Spleen (tissue), 7 donors: ENCODE measurements around the gene SLC66A1.

Experiments used
- CTCF ChIP-seq, 11 experiments: fragments of 200-600 bp in 7 of 11; fragments of 450-650 bp in 4 of 11; sonication (generic) in 4 of 11; IDR thresholded peaks in 8 of 11; conservative IDR thresholded peaks in 3 of 11; 1 replicate in 7 of 11; 2 replicates in 4 of 11; pipeline versions ENCODE4 v1.4.0 to v1.8.0; 2016 to 2021; ENCODE audit warnings: antibody characterized with exemption in 11 of 11, inconsistent platforms in 4 of 11, mild to moderate bottlenecking in 1 of 11
- POLR2A ChIP-seq, 3 donors: fragments of 450-650 bp; IDR thresholded peaks; one replicate each; pipeline ENCODE4 v1.5.1; 2017; ENCODE audit warnings: antibody characterized with exemption in 3 of 3, mild to moderate bottlenecking in 1 of 3
- POLR2AphosphoS5 ChIP-seq, 3 donors: sonication (generic); formaldehyde crosslinking; IDR thresholded peaks; one replicate each; pipeline ENCODE4 v1.5.1; 2017; ENCODE audit warnings: antibody characterized with exemption in 3 of 3
- donor health status: DM: no; HTN: no; CAD: no; lungs with moderate emphysema.
- donor health status: DM: no; HTN: no; CAD: no.
- donor health status: DM: no; HTN: no; CAD: no.

- TF ChIP-seq POLR2A (IDR thresholded peaks at IDR 0.05) (no peak), CTCF (IDR thresholded peaks at IDR 0.05 in 8 of 11, conservative IDR thresholded peaks at IDR 0.05 in 3 of 11) (no peak), POLR2AphosphoS5 (IDR thresholded peaks at IDR 0.05) (no peak)
Measured at GRCh38 chr1:19326748-19327065, 14.6 kb downstream of the SLC66A1 start.
